ENCODE data around the gene ZNF469.

DNA sequence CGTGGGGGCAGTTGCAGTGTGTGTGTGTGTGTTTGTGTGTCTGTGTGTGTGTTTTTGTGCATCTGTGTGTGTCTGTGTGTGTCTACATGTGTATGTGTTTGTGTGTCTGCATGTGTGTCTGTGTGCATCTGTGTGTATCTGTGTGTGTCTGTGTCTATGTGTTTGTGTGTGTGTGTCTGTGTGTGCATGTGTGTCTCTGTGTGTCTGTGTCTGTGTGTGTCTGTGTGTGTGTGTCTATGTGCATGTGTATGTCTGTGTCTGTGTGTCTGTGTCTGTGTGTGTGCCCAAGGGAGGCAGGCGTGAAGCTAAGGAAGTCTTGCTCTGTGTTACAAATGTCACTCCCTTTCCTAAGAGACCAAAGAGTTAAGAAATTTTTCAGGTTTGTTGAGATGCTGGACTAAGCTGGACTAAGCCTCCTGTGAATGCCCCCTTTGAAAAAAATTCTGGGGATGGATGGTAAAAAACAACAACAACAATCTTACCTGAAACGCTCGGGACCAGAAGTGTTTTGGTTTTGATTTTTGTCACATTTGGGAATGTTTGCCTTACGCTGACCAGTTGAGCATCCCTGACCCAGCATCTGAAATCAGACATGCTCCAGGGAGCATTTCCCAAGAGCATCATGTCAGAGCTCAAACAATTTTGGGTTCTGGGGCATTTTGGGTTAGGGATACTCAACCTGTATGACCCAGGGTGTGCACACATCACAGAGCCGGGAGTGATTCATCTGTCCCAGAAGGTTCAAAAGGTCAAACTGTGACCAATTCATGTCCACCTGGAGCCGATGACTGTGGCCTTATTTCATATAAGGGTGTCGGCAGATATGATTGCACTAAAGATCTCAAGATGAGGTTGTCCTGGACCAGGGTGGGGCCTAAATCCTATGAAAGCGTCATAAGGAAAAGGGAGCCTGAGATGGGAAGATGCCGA lies 48.6 kb upstream of the ZNF469 start:
- TF ChIP-seq POLR2A (IDR thresholded peaks at IDR 0.05) = no peak
- TF ChIP-seq, protein P1, sequence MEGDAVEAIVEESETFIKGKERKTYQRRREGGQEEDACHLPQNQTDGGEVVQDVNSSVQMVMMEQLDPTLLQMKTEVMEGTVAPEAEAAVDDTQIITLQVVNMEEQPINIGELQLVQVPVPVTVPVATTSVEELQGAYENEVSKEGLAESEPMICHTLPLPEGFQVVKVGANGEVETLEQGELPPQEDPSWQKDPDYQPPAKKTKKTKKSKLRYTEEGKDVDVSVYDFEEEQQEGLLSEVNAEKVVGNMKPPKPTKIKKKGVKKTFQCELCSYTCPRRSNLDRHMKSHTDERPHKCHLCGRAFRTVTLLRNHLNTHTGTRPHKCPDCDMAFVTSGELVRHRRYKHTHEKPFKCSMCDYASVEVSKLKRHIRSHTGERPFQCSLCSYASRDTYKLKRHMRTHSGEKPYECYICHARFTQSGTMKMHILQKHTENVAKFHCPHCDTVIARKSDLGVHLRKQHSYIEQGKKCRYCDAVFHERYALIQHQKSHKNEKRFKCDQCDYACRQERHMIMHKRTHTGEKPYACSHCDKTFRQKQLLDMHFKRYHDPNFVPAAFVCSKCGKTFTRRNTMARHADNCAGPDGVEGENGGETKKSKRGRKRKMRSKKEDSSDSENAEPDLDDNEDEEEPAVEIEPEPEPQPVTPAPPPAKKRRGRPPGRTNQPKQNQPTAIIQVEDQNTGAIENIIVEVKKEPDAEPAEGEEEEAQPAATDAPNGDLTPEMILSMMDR (IDR thresholded peaks at IDR 0.05) = no peak

Data from testis (tissue), 2 donors.